Neuronal stem cell (in vitro differentiated cells): ENCODE results near the gene TNIK.

ENCODE experiments used
- DNase-seq: peaks from one replicate; pipeline ENCODE4 v3.0.0-alpha.2; 2013; ENCODE audit warnings: low spot score
- H2AFZ ChIP-seq: one replicate; pipeline ENCODE4 v1.6.1; 2013; ENCODE audit warnings: mild to moderate bottlenecking, low read length, inconsistent platforms
- H2AK5ac ChIP-seq: 2 replicates; pipeline ENCODE4 v1.6.1; 2013; ENCODE audit warnings: low read depth, mild to moderate bottlenecking, inconsistent platforms, low read length, moderate library complexity, mixed read lengths
- H2BK120ac ChIP-seq: 2 replicates; pipeline ENCODE4 v1.6.1; 2013; ENCODE audit warnings: low read depth, mild to moderate bottlenecking, inconsistent platforms, low read length, moderate library complexity, mixed read lengths
- H2BK12ac ChIP-seq: one replicate; pipeline ENCODE4 v1.6.1; 2013; ENCODE audit warnings: low read length, inconsistent platforms
- H2BK15ac ChIP-seq: 2 replicates; pipeline ENCODE4 v1.6.1; 2013; ENCODE audit warnings: mild to moderate bottlenecking, low read length, inconsistent platforms, mixed read lengths
- H2BK5ac ChIP-seq: one replicate; pipeline ENCODE4 v1.6.1; 2013; ENCODE audit warnings: inconsistent platforms, mild to moderate bottlenecking, low read length, moderate library complexity
- H3K14ac ChIP-seq: one replicate; pipeline ENCODE4 v1.6.1; 2013; ENCODE audit warnings: low read length, inconsistent platforms
- H3K18ac ChIP-seq: 2 replicates; pipeline ENCODE4 v1.6.1; 2013; ENCODE audit warnings: low read length, inconsistent platforms
- H3K23ac ChIP-seq: 2 replicates; pipeline ENCODE4 v1.6.1; 2013; ENCODE audit warnings: low read depth, mild to moderate bottlenecking, mixed read lengths, low read length, inconsistent platforms; ENCODE audit not compliant: poor library complexity
- H3K27ac ChIP-seq: replicated peaks from 3 replicates; pipeline ENCODE4 v1.5.1; 2013; ENCODE audit warnings: low read length, inconsistent platforms
- H3K27me3 ChIP-seq, 3 experiments: 2 replicates each; pipeline ENCODE4 v1.6.1; 2013; ENCODE audit warnings: low read length in 3 of 3, mild to moderate bottlenecking in 2 of 3, inconsistent platforms in 1 of 3, low read depth in 1 of 3, mixed read lengths in 1 of 3, moderate library complexity in 1 of 3; ENCODE audit not compliant: control insufficient read depth in 3 of 3, insufficient read depth in 3 of 3
- H3K36me3 ChIP-seq, 2 donors: replicated peaks in 1 of 2; 2 replicates each; pipeline ENCODE4 v1.6.1; 2013; ENCODE audit warnings: low read length in 2 of 2; ENCODE audit not compliant: control insufficient read depth in 2 of 2, insufficient read depth in 2 of 2
- H3K4ac ChIP-seq: 2 replicates; pipeline ENCODE4 v1.6.1; 2013; ENCODE audit warnings: inconsistent platforms, mild to moderate bottlenecking, low read length, moderate library complexity
- H3K4me1 ChIP-seq, 2 donors: 1 replicate in 1 of 2; 2 replicates in 1 of 2; pipeline ENCODE4 v1.6.1; 2013; ENCODE audit warnings: low read length in 2 of 2, low read depth in 1 of 2; ENCODE audit not compliant: control insufficient read depth in 2 of 2, insufficient read depth in 1 of 2
- H3K4me2 ChIP-seq: one replicate; pipeline ENCODE4 v1.6.1; 2013; ENCODE audit warnings: mild to moderate bottlenecking, low read length, inconsistent platforms; ENCODE audit not compliant: insufficient read depth, poor library complexity, severe bottlenecking
- H3K4me3 ChIP-seq, 2 donors: 2 replicates each; pipeline ENCODE4 v1.5.1; 2013; ENCODE audit warnings: low read length in 2 of 2, mild to moderate bottlenecking in 2 of 2, inconsistent platforms in 1 of 2, moderate library complexity in 1 of 2
- H3K79me1 ChIP-seq: one replicate; pipeline ENCODE4 v1.6.1; 2013; ENCODE audit warnings: low read depth, mild to moderate bottlenecking, inconsistent platforms, low read length, moderate library complexity
- H3K9ac ChIP-seq: one replicate; pipeline ENCODE4 v1.6.1; 2013; ENCODE audit warnings: mild to moderate bottlenecking, low read depth, low read length, inconsistent platforms; ENCODE audit not compliant: poor library complexity
- H3K9me3 ChIP-seq, 2 donors: replicated peaks in 1 of 2; 2 replicates each; pipeline versions ENCODE3 to v1.6.1; 2013; ENCODE audit warnings: low read length in 2 of 2, mild to moderate bottlenecking in 2 of 2, inconsistent platforms in 1 of 2, low read depth in 1 of 2, mixed read lengths in 1 of 2, moderate library complexity in 1 of 2; ENCODE audit not compliant: control insufficient read depth in 2 of 2, insufficient read depth in 1 of 2
- H4K8ac ChIP-seq: one replicate; pipeline ENCODE4 v1.6.1; 2013; ENCODE audit warnings: low read depth, mild to moderate bottlenecking, inconsistent platforms, low read length, moderate library complexity
- H4K91ac ChIP-seq: one replicate; pipeline ENCODE4 v1.6.1; 2013; ENCODE audit warnings: low read length, low read depth, mild to moderate bottlenecking, inconsistent platforms; ENCODE audit not compliant: poor library complexity
- WGBS, 2 donors: extraction: QIAGEN DNeasy Blood & Tissue Kit; methylation state at CpG; one replicate each; pipeline ENCODE4 v1.1.7; 2013; ENCODE audit warnings: missing lambda C conversion rate in 2 of 2, mixed read lengths in 1 of 2; ENCODE audit not compliant: insufficient read length in 2 of 2, insufficient replicate concordance in 1 of 2; ENCODE audit errors: extremely low coverage in 2 of 2; 5-methylcytosine and 5-hydroxymethylcytosine counted together

The TNIK gene

GRCh38 chr3:171113716-171114115 lies 346.5 kb downstream of the TNIK start:
- Histone ChIP-seq H2AK5ac (no peak overlapping the region), H4K8ac (no peak overlapping the region), H3K27ac (no peak overlapping the region), H3K27me3 (no peaks in the 10 kb centered on the region), H3K23ac (no peak overlapping the region), H2BK12ac (no peak overlapping the region), H2BK5ac (no peak overlapping the region), H3K9ac (no peak overlapping the region), H3K36me3 (peaks cover 0 to 68% of the 10 kb centered on the region in 2 donors), H3K18ac (no peak overlapping the region), H3K4ac (no peak overlapping the region), H3K4me3 (no peak overlapping the region), H3K9me3 (no peaks in the 10 kb centered on the region), H2BK120ac (no peak overlapping the region), H2AFZ (no peak overlapping the region), H3K79me1 (no peaks in the 10 kb centered on the region), H4K91ac (no peak overlapping the region), H2BK15ac (no peak overlapping the region), H3K14ac (no peak overlapping the region), H3K4me1 (peaks cover 0 to 2% of the 10 kb centered on the region in 2 donors), H3K4me2 (no peak overlapping the region)
- DNase-seq = no peak
- WGBS, 2 donors = no CpG with 5 or more reads among the region's 3 CpGs

DNA sequence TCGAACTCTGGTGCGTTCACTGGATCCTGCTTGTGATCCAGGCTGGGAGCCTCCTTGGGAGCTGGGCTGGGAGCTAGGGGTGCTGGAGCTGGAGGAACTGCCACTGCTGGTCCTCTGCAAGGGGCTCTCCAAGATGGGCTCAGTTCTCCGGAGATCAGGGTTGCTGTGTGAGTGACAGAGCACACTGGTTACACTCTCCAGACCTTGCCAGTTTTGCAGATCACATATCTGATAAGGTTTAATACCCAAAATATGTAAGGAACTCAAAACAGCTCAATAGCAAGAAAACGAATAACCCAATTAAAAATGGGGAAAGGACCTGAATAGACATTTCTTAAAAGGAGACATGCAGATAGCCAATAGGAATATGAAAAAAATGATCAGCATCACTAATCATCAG lies 349.5 kb downstream of the TNIK start:
- Histone ChIP-seq H3K4me2 (no peak overlapping the region), H3K27me3 (no peaks in the 10 kb centered on the region), H3K4ac (no peak overlapping the region), H2AK5ac (no peak overlapping the region), H3K4me1 (peaks cover 0 to 3% of the 10 kb centered on the region in 2 donors), H2BK120ac (no peak overlapping the region), H2AFZ (no peak overlapping the region), H3K9me3 (no peaks in the 10 kb centered on the region), H3K36me3 (peaks cover 0 to 89% of the 10 kb centered on the region in 2 donors), H3K4me3 (no peak overlapping the region), H2BK12ac (no peak overlapping the region), H4K91ac (no peak overlapping the region), H3K18ac (no peak overlapping the region), H2BK5ac (no peak overlapping the region), H3K23ac (no peak overlapping the region), H3K14ac (no peak overlapping the region), H3K9ac (no peak overlapping the region), H3K79me1 (no peaks in the 10 kb centered on the region), H3K27ac (no peak overlapping the region), H4K8ac (no peak overlapping the region), H2BK15ac (no peak overlapping the region)
- DNase-seq = no peak
- no CpG with 5 or more reads among the region's 4 CpGs for WGBS, 2 donors

- no peak overlapping the region for H3K9ac ChIP-seq
- H3K36me3 ChIP-seq = peaks cover 0 to 74% of the 10 kb centered on the region in 2 donors
- no peaks in the 10 kb centered on the region for H3K79me1 ChIP-seq
- no peaks in the 10 kb centered on the region for H3K9me3 ChIP-seq
- no peak overlapping the region for H2BK12ac ChIP-seq
- no peak overlapping the region for H4K8ac ChIP-seq
- no peaks in the 10 kb centered on the region for H3K27me3 ChIP-seq
- H2BK5ac ChIP-seq = no peak overlapping the region
- no peak overlapping the region for H3K27ac ChIP-seq
- no peak overlapping the region for H3K23ac ChIP-seq
- H3K4ac ChIP-seq = no peak overlapping the region
- H3K4me2 ChIP-seq = no peak overlapping the region
- no peak overlapping the region for H3K14ac ChIP-seq
- H4K91ac ChIP-seq = no peak overlapping the region
- H2AFZ ChIP-seq = no peak overlapping the region
- DNase-seq = no peak
- H2BK120ac ChIP-seq = no peak overlapping the region
- WGBS, 2 donors = no CpG with 5 or more reads among the region's 4 CpGs
- H2AK5ac ChIP-seq = no peak overlapping the region
- H3K18ac ChIP-seq = no peak overlapping the region
- no peak overlapping the region for H2BK15ac ChIP-seq
- peaks cover 0 to 2% of the 10 kb centered on the region in 2 donors for H3K4me1 ChIP-seq
- H3K4me3 ChIP-seq = no peak overlapping the region
These were observed 352.1 kb downstream of the TNIK start for GRCh38 chr3:171108066-171108465.

- H3K4me1 ChIP-seq = peaks cover 0 to 2% of the 10 kb centered on the region in 2 donors
- no peaks in the 10 kb centered on the region for H3K79me1 ChIP-seq
- no peak overlapping the region for H2BK12ac ChIP-seq
- no peak overlapping the region for H4K91ac ChIP-seq
- no peak overlapping the region for H2BK5ac ChIP-seq
- no peak overlapping the region for H3K23ac ChIP-seq
- H3K4me3 ChIP-seq = no peak overlapping the region
- no peak overlapping the region for H2BK15ac ChIP-seq
- no peak overlapping the region for H2AFZ ChIP-seq
- no peak overlapping the region for H3K9ac ChIP-seq
- H2BK120ac ChIP-seq = no peak overlapping the region
- DNase-seq = no peak
- H3K14ac ChIP-seq = no peak overlapping the region
- no peak overlapping the region for H3K18ac ChIP-seq
- no peaks in the 10 kb centered on the region for H3K27me3 ChIP-seq
- H2AK5ac ChIP-seq = no peak overlapping the region
- no peak overlapping the region for H3K4ac ChIP-seq
- H4K8ac ChIP-seq = no peak overlapping the region
- H3K9me3 ChIP-seq = no peaks in the 10 kb centered on the region
- H3K27ac ChIP-seq = no peak overlapping the region
- no CpG with 5 or more reads among the region's 1 CpG for WGBS, 2 donors
- H3K4me2 ChIP-seq = no peak overlapping the region
- H3K36me3 ChIP-seq = peaks cover 0 to 75% of the 10 kb centered on the region in 2 donors
These were observed 357.0 kb downstream of the TNIK start for GRCh38 chr3:171103185-171103584.
